GM19463 (cell line): ENCODE measurements around the gene PRRC2B.
A peak's percentile ranks its signal among the peaks of the same experiment; 100 is the strongest.

Source experiments
- ATAC-seq: cut with Tn5 transposase; IDR thresholded peaks from one replicate; pipeline ENCODE4 v1.9.1; 2021; ENCODE audit warnings: mild to moderate bottlenecking, moderate library complexity; ENCODE audit not compliant: unreplicated experiment

Gene PRRC2B

GRCh38 chr9:131406563-131407436 is 12.9 kb downstream of the PRRC2B start:
- no peak for ATAC-seq

- ATAC-seq, result no peak
Observed at GRCh38 chr9:131407717-131408195, 13.9 kb downstream of the PRRC2B start.

- no peak for ATAC-seq
Observed at GRCh38 chr9:131409458-131409992, 15.6 kb downstream of the PRRC2B start.

GRCh38 chr9:131410044-131410491 is 16.2 kb downstream of the PRRC2B start:
- ATAC-seq, result no peak

- no peak for ATAC-seq
Observed at GRCh38 chr9:131411719-131412681, 18.1 kb downstream of the PRRC2B start.

- no peak for ATAC-seq
Observed at GRCh38 chr9:131416509-131416908, 22.6 kb downstream of the PRRC2B start.

- ATAC-seq, result no peak
Observed at GRCh38 chr9:131417264-131418142, 23.6 kb downstream of the PRRC2B start.

- ATAC-seq, result no peak
Observed at GRCh38 chr9:131418143-131419025, 24.5 kb downstream of the PRRC2B start.

GRCh38 chr9:131419026-131419614 is 25.2 kb downstream of the PRRC2B start:
- no peak for ATAC-seq

- ATAC-seq, result no peak
Observed at GRCh38 chr9:131419716-131420115, 25.8 kb downstream of the PRRC2B start.

GRCh38 chr9:131420980-131421624 is 27.2 kb downstream of the PRRC2B start:
- ATAC-seq, result no peak

GRCh38 chr9:131421691-131422090 is 27.8 kb downstream of the PRRC2B start:
- ATAC-seq, result no peak

GRCh38 chr9:131422241-131422792 is 28.4 kb downstream of the PRRC2B start:
- ATAC-seq, result no peak

GRCh38 chr9:131423171-131423581 is 29.3 kb downstream of the PRRC2B start:
- ATAC-seq, result peak; percentile 85

GRCh38 chr9:131426545-131426944 is 32.7 kb downstream of the PRRC2B start:
- ATAC-seq, result no peak

- ATAC-seq, result no peak
Observed at GRCh38 chr9:131429121-131430012, 35.5 kb downstream of the PRRC2B start.

GRCh38 chr9:131432050-131432449 is 38.2 kb downstream of the PRRC2B start:
- no peak for ATAC-seq
